AG09309 (cell line): ENCODE results near the gene MYLK.

Source experiments
- DNase-seq: peaks from one replicate; pipeline ENCODE4 v3.0.0-alpha.2; 2010; ENCODE audit warnings: low read depth
- H3K4me3 ChIP-seq: 2 replicates; pipeline ENCODE4 v1.5.1; 2011; ENCODE audit warnings: mild to moderate bottlenecking, low read depth, low read length, moderate library complexity; ENCODE audit not compliant: control insufficient read depth
- CTCF ChIP-seq: IDR thresholded peaks from 2 replicates; pipeline ENCODE4 v1.5.1; 2011; ENCODE audit warnings: mild to moderate bottlenecking, low read depth, low read length, inconsistent platforms; ENCODE audit not compliant: insufficient read depth, control insufficient read depth; ENCODE audit errors: missing control alignments

Gene MYLK

GRCh38 chr3:123781571-123782275 is 102.4 kb downstream of the MYLK start:
- H3K4me3 ChIP-seq = no peak overlapping the region
- TF ChIP-seq CTCF = no peak
- DNase-seq = no peak

DNA sequence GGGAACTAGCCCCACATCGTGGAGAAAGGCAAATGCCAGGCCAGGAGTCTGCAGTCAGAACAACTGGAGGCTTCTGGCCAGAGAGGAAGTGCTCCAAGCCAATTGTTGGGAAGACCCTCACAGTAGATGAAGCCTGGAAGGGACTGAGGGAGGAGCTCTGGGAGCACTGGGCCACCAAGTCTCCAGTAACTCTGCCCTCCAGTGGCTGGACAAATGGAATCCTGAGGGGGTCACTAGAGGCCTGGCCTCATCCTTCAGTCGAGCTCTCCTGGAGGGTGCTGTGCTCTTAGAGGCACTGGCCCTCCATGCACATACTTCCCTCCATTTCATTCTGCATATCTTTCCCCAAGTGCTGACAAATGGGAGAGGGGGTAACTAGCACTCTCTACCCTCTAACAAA is 103.0 kb downstream of the MYLK start:
- H3K4me3 ChIP-seq = no peak overlapping the region
- TF ChIP-seq CTCF = no peak
- no peak for DNase-seq

GRCh38 chr3:123780656-123781055 is 103.5 kb downstream of the MYLK start:
- H3K4me3 ChIP-seq = no peak overlapping the region
- no peak for DNase-seq
- TF ChIP-seq CTCF = no peak

- no peak overlapping the region for H3K4me3 ChIP-seq
- no peak for TF ChIP-seq CTCF
- DNase-seq = no peak
Observed at GRCh38 chr3:123779655-123780231, 104.4 kb downstream of the MYLK start.

DNA sequence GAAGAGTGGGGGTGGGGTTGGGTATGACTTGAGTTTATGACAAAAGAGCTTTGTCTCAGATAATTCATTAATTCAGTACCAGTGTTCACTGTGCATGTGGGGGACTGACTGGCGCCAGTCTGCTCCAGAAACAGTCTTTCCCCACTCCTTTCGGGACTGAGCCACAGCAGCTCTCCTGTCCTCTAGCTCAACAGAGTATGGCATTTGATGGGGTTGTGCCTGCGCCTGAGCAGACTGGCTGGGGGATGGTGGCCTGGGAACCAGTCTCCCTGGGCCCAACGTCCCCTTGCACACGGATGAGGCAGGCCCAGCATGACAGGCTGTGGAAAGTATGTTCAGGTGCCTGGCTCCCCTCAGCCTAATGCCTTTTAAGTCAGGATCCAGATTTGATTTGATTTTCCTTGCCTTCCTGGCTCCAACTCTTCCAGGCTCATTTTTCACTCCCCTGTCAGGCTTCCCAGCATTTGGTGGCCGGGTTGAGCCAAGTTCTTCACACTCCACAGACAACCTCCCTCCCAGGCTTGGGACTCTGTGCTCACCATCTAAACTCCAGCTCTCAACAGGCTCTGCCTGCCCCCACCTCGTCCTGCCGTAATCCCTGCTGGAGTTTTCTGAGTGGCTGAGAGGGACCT is 105.0 kb downstream of the MYLK start:
- no peak for DNase-seq
- H3K4me3 ChIP-seq = no peak overlapping the region
- TF ChIP-seq CTCF = no peak

GRCh38 chr3:123778525-123778924 is 105.6 kb downstream of the MYLK start:
- DNase-seq = no peak
- no peak for TF ChIP-seq CTCF
- H3K4me3 ChIP-seq = no peak overlapping the region
